Stromal cell of bone marrow (primary cell): ENCODE results near the gene RECQL5.

ENCODE experiments used
- DNase-seq: peaks from one replicate; pipeline ENCODE4 v3.0.0-alpha.2; 2012; ENCODE audit warnings: low read depth

Gene RECQL5

GRCh38 chr17:75688209-75688825, 21.4 kb upstream of the RECQL5 start:
- DNase-seq = no peak

DNA sequence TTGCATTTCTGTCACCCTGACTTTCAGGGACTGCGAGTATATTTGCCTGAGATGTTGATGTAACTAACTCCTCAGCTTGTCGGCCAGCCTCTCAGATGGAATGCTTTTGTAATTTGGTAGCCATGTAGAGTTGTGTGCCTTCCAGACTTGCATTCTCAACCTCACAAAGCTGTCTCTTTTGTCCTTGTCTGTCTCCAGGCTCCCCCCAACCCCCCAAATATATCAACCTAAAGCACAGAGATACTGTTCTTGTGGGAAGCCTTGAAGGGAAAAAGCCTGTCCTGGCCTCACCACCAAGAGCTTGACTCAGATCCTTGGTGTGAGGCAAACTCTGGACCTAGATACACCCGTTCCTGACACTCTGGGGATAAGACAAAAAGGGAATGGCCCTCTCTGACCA, 18.5 kb upstream of the RECQL5 start:
- no peak for DNase-seq

- no peak for DNase-seq
Observed at GRCh38 chr17:75684924-75685323, 18.0 kb upstream of the RECQL5 start.

DNA sequence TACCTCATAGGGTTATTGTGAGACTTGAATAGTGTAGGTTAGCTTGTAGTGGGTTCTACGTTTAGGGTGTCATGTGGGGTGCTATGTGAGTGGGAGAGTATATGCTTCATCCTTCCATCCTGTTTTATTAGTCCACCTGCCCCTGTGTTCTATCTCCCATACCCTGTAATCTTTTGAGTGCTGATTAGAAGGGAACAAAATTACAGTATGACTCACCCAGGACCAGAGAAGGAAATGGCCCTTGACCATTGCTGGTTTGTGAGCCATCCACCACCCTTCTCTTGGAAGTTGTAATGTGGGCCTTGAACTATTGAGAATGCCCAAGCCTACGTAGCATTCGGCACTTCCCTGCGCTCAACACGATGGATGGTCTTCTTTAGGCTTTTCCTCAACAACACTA, 17.3 kb upstream of the RECQL5 start:
- no peak for DNase-seq

- DNase-seq = no peak
Observed at GRCh38 chr17:75683583-75683982, 16.6 kb upstream of the RECQL5 start.

DNA sequence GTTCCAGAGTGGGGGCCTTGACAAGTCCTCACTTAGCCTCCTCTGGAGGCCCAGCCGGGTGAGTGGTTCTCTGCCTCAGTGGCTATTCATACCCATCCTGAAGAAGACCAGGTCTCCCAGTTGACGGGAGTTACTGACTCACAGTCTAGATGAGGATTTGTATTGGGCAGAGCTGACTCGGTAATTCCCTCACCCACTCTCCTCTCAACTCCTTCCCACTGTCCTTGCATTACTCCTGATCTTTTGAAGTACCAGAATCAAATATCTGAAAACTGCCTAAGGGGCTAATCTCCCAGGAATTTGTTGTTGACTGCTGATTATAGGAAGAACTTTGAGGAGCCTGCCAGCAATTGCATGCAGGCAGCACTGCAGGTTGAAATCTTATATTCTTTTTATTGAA, 14.3 kb upstream of the RECQL5 start:
- DNase-seq = no peak

- DNase-seq = no peak
Observed at GRCh38 chr17:75680431-75680830, 13.5 kb upstream of the RECQL5 start.

GRCh38 chr17:75679706-75680211, 12.8 kb upstream of the RECQL5 start:
- DNase-seq = no peak

DNA sequence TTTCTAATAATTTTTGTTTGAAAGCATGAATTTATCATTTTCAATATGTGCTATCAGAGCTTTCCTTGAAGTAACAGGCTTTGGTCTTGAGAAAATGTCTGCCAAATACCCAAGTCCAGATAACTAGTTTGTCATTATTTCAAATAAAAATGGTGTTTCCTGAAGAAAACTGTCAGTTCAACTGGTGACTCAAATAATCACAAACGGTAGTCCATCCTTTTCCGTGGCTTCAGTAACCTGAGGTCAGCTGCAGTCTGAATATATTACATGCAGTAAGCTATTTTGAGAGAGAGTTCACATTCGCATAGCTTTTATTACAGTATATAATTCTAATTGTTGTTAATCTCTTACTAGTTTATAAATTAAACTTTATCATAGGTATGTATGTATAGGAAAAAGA, 9.5 kb upstream of the RECQL5 start:
- DNase-seq = no peak

- no peak for DNase-seq
Observed at GRCh38 chr17:75673487-75673886, 6.5 kb upstream of the RECQL5 start.

DNA sequence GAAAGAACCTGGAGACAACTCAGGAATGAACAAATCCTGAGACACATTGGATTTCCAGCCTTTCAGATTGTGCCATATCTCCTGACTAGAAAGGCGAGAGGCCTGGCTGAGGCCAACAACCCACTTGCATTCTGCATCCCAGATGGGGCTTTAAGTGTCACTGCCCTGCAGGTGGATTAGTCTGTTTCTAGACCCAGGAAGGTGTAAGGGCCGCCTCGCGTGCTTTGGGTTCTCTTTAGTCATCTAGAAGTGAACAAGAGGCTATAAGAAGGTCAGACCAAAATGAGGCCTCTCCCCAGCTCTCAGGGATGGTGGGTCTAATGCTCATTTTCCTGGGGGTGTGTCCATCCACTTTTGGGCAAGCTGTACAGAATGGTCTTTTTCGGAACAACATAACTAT, 5.1 kb upstream of the RECQL5 start:
- no peak for DNase-seq

DNA sequence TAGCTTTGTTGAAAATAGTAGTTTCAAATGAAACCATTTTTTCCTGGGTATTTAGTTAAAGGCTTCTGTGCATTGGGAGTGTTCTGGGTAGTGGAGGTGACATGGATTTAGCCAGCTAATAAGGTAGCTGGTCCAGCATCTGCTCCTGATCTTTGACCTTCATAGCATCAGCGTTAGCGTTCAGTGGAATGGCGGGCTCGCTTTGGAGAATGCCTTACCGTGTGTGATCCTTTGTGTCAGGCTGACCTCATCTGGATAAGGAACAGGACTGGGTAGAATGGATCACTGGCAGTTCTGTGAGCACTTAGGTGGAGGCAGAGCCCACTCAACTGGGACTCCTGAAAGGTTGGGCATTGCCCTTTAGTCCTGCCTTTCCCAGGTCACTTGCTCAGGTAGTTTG, 3.9 kb upstream of the RECQL5 start:
- DNase-seq = no peak

DNA sequence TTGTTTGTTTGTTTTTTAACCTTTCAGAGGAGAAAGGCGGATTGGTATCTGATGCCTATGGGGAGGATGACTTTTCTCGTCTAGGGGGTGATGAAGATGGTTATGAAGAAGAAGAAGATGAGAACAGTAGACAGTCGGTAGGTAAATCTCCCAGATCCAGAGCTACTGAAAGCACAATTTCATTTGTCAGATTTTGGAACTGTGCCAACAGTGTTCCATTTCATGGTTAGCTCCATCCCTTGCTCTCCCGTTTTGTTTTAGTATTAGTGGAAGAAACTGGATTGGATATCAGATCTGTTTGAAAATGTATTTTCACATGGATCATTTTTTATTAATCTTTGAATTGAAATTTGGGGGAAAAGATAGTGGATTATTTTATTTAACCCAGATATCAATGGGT, 1.5 kb upstream of the RECQL5 start:
- no peak for DNase-seq

DNA sequence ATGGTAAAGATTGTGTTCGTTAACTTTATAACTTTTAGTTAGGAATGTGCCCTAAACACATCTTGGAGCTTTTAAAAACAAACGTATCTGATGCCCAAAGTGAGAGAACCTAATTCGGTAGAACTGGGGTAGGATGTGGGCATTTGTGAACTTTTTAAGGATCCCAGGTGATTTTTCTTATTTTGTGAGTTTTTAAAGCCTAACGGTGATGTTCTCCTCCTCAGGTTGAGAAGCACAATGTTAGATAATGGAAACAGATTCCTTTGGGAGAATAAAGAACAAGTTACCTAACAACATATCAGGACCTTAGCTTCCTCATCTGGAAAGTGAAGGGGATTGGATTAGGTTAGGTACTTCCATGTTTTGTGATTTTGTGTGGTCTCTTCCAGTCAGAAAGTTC, 871 bp upstream of the RECQL5 start:
- no peak for DNase-seq

DNA sequence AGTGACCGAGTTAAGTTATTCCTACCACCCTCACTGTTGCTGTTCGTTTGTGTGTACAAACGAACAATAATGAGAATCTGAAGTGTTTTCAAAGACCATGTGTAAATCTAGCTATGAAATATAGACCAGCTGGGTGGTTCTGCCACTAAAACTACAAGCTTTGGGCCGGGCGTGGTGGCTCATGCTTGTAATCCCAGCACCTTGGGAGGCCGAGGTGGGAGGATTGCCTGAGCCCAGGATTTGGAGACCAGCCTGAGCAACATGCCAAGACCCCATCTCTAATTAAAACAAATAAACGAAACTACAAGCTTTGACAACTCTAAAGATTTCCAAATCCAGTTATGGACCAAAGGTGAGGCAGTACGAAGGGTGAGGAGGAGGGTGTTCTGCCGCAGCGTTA, 973 bp downstream of the RECQL5 start:
- DNase-seq = no peak

- no peak for DNase-seq
Observed at GRCh38 chr17:75664099-75664549, 2.8 kb downstream of the RECQL5 start.

DNA sequence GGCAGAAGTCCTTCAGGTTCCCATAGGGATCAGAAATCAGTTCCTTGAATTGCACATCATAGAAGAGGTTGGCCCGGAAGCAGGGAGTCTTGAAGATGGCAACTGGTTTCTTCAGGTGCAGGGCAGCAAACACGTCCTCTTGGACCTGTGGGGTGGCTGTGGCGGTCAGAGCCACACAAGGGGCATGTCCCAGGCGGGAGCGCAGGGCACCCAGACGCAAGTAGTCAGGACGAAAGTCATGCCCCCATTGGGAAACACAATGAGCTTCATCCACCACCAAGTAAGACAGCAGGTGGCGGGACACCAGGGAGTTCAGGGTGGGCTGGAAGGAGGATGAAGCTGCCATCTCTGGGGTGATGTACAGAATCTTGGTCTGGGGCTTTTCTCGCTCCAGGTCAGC, 4.4 kb downstream of the RECQL5 start:
- DNase-seq = no peak

DNA sequence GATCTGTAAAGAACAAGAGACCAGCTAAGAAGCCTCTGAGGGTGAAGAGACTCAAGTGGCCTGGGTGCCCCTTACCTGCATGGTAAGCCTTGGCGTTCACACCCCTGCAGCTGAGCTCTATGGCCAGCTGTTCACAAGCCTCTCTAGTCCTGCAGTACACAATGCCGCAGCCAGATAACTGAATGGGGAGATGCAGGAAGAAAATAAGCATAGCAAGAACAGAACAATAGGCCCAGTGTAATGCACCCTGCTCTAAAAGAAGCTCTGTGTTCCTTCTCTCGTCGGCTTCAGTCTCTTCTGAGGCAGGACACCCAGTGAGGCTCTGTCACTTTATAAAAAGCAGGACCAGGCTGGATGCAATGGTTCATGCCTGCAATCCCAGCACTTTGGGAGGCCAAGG, 5.4 kb downstream of the RECQL5 start:
- DNase-seq = no peak

DNA sequence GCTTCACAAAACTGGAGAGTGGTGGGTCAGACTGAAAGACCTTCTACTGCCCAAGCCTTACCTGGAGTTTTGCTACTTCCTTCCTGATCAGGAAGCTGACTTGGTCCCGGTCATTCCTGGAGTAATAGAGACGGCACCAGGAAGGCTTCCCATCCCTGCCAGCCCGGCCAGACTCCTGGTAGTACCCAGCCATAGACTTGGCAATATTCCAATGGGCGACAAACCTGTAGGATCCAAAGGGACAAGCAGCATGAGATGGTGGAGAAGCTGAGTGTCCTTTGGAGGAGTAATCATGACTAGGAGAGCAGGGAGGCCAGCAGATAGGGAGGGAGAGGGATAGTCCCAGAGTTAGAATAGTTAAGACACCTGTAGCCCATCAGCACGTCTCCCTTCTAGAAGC, 8.7 kb downstream of the RECQL5 start:
- no peak for DNase-seq

- DNase-seq = no peak
Observed at GRCh38 chr17:75654176-75654575, 12.8 kb downstream of the RECQL5 start.

DNA sequence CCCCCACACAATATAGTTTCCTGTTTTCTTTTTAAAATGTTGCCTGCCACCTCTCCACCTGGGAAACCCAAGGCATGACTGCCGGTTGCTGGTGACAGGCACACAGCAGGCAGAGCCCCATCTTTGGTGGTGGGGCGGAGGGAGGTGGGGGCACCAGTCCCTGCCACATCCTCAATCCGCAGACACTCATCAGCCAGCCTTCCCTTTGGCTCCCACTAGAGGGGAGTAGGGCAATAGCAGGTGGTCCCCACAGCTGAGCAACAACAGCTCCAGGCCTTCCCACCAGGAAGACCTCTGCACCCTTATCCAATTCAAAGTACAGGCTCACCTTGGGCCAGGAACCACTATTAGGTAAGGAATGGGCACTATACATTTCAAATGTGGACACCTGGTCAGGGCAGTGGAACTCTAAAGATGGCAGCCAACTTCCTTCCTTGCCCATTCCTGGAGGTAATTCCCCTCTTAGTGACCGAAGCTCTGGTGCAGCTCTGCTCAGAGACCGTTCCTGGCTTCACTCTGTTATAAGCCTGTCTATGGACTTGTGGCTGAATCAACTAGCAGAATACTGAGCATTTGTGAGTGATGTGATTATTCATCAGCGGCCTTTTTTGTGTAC, 13.9 kb downstream of the RECQL5 start:
- DNase-seq = no peak

- DNase-seq = no peak
Observed at GRCh38 chr17:75652341-75652740, 14.6 kb downstream of the RECQL5 start.

- no peak for DNase-seq
Observed at GRCh38 chr17:75650874-75651273, 16.1 kb downstream of the RECQL5 start.

DNA sequence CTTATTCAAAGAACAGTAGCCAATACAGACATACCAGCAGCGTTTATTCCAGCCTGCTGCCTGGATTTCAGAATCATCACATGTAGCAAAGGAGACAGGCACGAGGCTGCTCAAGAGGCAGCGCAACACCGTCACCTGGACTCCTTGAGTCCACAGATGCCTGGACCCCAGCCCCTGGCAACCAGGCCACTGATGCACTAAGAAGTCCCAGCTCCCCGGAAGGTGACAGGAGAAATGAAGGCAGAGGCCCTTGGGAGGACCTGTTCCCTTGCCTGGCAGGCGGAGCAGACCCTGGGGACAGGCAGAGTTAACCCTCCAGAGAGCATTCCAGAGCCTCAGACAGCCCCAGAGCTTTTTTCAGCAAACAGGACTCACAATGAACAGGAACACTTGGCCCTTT, 17.3 kb downstream of the RECQL5 start:
- DNase-seq = no peak
